ENCODE measurements around the gene SORCS2. TPM values are rescaled to one million over a fixed set of nuclear protein-coding genes. Genes with fewer than 3 reads are reported as not detected.

Gene SORCS2
- total RNA-seq, 3 donors from 2014 or later = 0.66 to 1.3 (median 0.80) TPM

DNA sequence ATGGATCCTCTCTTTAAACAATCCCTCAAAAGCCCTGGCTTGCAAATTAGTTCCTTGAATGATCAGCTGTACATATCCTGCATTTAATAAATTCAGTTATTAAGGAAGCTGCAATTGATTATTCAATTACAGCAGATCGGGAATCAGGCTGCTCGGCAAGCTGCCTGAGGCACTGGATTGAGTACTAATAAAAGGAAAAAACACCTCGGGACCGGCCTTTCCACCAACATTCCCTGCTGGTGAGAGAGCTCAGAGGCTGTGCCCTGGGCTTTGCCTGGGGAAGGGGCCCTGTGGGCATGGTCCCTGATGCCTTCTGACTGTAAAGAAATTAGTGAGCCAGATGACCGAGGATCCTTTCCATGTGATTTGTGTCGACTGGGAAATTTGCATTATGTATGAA lies 69.2 kb downstream of the SORCS2 start:
- intact Hi-C loops (cut with DNase I; ENCODE audit: low total_unique reads) = no loop called here
- H3K27ac ChIP-seq = no peak overlapping the region

GRCh38 chr4:7262134-7262533 lies 69.8 kb downstream of the SORCS2 start:
- intact Hi-C loops (cut with DNase I; ENCODE audit: low total_unique reads) = no loop called here
- Histone ChIP-seq H3K27me3 (peaks cover 0 to 14% of the 10 kb centered on the region in 2 donors), H3K9me3 (no peaks in the 10 kb centered on the region), H3K4me1 (no peaks in the 10 kb centered on the region), H3K36me3 (no peaks in the 10 kb centered on the region), H3K27ac (no peak overlapping the region), H3K4me3 (no peak overlapping the region)
- DNase-seq (ENCODE audit: low spot score in 2 of 2) = no peak
- TF ChIP-seq POLR2A (IDR thresholded peaks at IDR 0.05) = no peak
- no peak for TF ChIP-seq POLR2AphosphoS5 (IDR thresholded peaks at IDR 0.05)
- TF ChIP-seq CTCF (IDR thresholded peaks at IDR 0.05) = no peak

More for the DNA sequence above, 69.2 kb downstream of the SORCS2 start:
- no peaks in the 10 kb centered on the region for H3K4me1 ChIP-seq
- no peaks in the 10 kb centered on the region for H3K9me3 ChIP-seq
- H3K4me3 ChIP-seq = no peak overlapping the region
- DNase-seq (ENCODE audit: low spot score in 2 of 2) = no peak
- no peak for TF ChIP-seq POLR2A (IDR thresholded peaks at IDR 0.05)
- no peaks in the 10 kb centered on the region for H3K36me3 ChIP-seq
- peaks cover 0 to 10% of the 10 kb centered on the region in 2 donors for H3K27me3 ChIP-seq

GRCh38 chr4:7263166-7263565 lies 70.8 kb downstream of the SORCS2 start:
- no peak for DNase-seq (ENCODE audit: low spot score in 2 of 2)

GRCh38 chr4:7264694-7265093 lies 72.4 kb downstream of the SORCS2 start:
- intact Hi-C loops (cut with DNase I; ENCODE audit: low total_unique reads) = no loop called here
- Histone ChIP-seq H3K9me3 (no peaks in the 10 kb centered on the region), H3K27me3 (peaks cover 0 to 9% of the 10 kb centered on the region in 2 donors), H3K27ac (no peak overlapping the region), H3K36me3 (no peaks in the 10 kb centered on the region), H3K4me1 (no peaks in the 10 kb centered on the region), H3K4me3 (no peak overlapping the region)
- no peak for DNase-seq (ENCODE audit: low spot score in 2 of 2)
- TF ChIP-seq CTCF (IDR thresholded peaks at IDR 0.05) (no peak), POLR2A (IDR thresholded peaks at IDR 0.05) (no peak)

More at GRCh38 chr4:7263166-7263565, 70.8 kb downstream of the SORCS2 start:
- H3K27ac ChIP-seq = no peak overlapping the region
- H3K27me3 ChIP-seq = peaks cover 0 to 9% of the 10 kb centered on the region in 2 donors
- H3K4me3 ChIP-seq = no peak overlapping the region
- no peaks in the 10 kb centered on the region for H3K36me3 ChIP-seq
- TF ChIP-seq POLR2AphosphoS5 (IDR thresholded peaks at IDR 0.05) (no peak), POLR2A (IDR thresholded peaks at IDR 0.05) (no peak), CTCF (IDR thresholded peaks at IDR 0.05) (no peak)
- intact Hi-C loops (cut with DNase I; ENCODE audit: low total_unique reads) = no loop called here
- H3K9me3 ChIP-seq = no peaks in the 10 kb centered on the region
- no peaks in the 10 kb centered on the region for H3K4me1 ChIP-seq

- no peaks in the 10 kb centered on the region for H3K9me3 ChIP-seq
- H3K36me3 ChIP-seq = no peaks in the 10 kb centered on the region
- no peaks in the 10 kb centered on the region for H3K4me1 ChIP-seq
- peaks cover 0 to 5% of the 10 kb centered on the region in 2 donors for H3K27me3 ChIP-seq
- H3K4me3 ChIP-seq = no peak overlapping the region
- no peak for TF ChIP-seq CTCF (IDR thresholded peaks at IDR 0.05)
- no peak for TF ChIP-seq POLR2AphosphoS5 (IDR thresholded peaks at IDR 0.05)
- no peak for TF ChIP-seq POLR2A (IDR thresholded peaks at IDR 0.05)
- intact Hi-C loops (cut with DNase I; ENCODE audit: low total_unique reads) = no loop called here
- DNase-seq (ENCODE audit: low spot score in 2 of 2) = no peak
- H3K27ac ChIP-seq = no peak overlapping the region
Measured at GRCh38 chr4:7266525-7267292, 74.4 kb downstream of the SORCS2 start.

Data from breast epithelium (tissue), 4 donors.